H9 (cell line): ENCODE measurements around the gene ARVCF. TPM values are rescaled to one million over a fixed set of nuclear protein-coding genes. Genes with fewer than 3 reads are reported as not detected.

ENCODE experiments used
- DNase-seq: peaks from one replicate; pipeline ENCODE4 v3.0.0-alpha.2; 2017
- H2AFZ ChIP-seq: one replicate; pipeline ENCODE4 v1.6.1; 2013; ENCODE audit warnings: mild to moderate bottlenecking, low read length, control low read depth, moderate library complexity
- H2AK5ac ChIP-seq: 2 replicates; pipeline ENCODE4 v1.6.1; 2013; ENCODE audit warnings: low read length, control low read depth, mixed read lengths; ENCODE audit not compliant: insufficient read length
- H2BK120ac ChIP-seq: one replicate; pipeline ENCODE4 v1.6.1; 2013; ENCODE audit warnings: low read depth, mild to moderate bottlenecking, low read length, control low read depth, inconsistent platforms; ENCODE audit not compliant: poor library complexity, severe bottlenecking
- H2BK12ac ChIP-seq: 2 replicates; pipeline ENCODE4 v1.6.1; 2013; ENCODE audit warnings: low read length, control low read depth, mixed read lengths, low read depth; ENCODE audit not compliant: insufficient read length
- H2BK15ac ChIP-seq: 2 replicates; pipeline ENCODE4 v1.6.1; 2013; ENCODE audit warnings: low read depth, low read length, control low read depth
- H2BK20ac ChIP-seq: one replicate; pipeline ENCODE4 v1.6.1; 2013; ENCODE audit warnings: low read depth, mild to moderate bottlenecking, low read length, control low read depth, inconsistent platforms; ENCODE audit not compliant: poor library complexity, severe bottlenecking
- H2BK5ac ChIP-seq: 2 replicates; pipeline ENCODE4 v1.6.1; 2013; ENCODE audit warnings: low read length, control low read depth, mixed read lengths; ENCODE audit not compliant: insufficient read length
- H3K14ac ChIP-seq: 2 replicates; pipeline ENCODE4 v1.6.1; 2013; ENCODE audit warnings: low read length, control low read depth; ENCODE audit not compliant: insufficient read depth
- H3K18ac ChIP-seq: 2 replicates; pipeline ENCODE4 v1.6.1; 2013; ENCODE audit warnings: low read depth, mild to moderate bottlenecking, mixed read lengths, low read length, control low read depth; ENCODE audit not compliant: insufficient read length
- H3K23ac ChIP-seq: 2 replicates; pipeline ENCODE4 v1.6.1; 2013; ENCODE audit warnings: low read length, control low read depth, mixed read lengths, low read depth; ENCODE audit not compliant: insufficient read length
- H3K23me2 ChIP-seq: 2 replicates; pipeline ENCODE4 v1.6.1; 2013; ENCODE audit warnings: low read depth, mild to moderate bottlenecking, mixed read lengths, low read length, control low read depth; ENCODE audit not compliant: insufficient read length, poor library complexity, severe bottlenecking
- H3K27ac ChIP-seq: 2 replicates; pipeline ENCODE4 v1.5.1; 2013; ENCODE audit warnings: low read length, control low read depth, mixed read lengths, low read depth; ENCODE audit not compliant: insufficient read length
- H3K27me3 ChIP-seq: 2 replicates; pipeline ENCODE4 v1.6.1; 2013; ENCODE audit warnings: low read length, control low read depth, inconsistent platforms; ENCODE audit not compliant: insufficient read depth
- H3K4ac ChIP-seq: 2 replicates; pipeline ENCODE4 v1.6.1; 2013; ENCODE audit warnings: low read depth, mild to moderate bottlenecking, control low read depth, inconsistent platforms, low read length, moderate library complexity
- H3K4me1 ChIP-seq: 2 replicates; pipeline ENCODE4 v1.6.1; 2013; ENCODE audit warnings: low read length, control low read depth, inconsistent platforms; ENCODE audit not compliant: insufficient read depth
- H3K4me2 ChIP-seq: 2 replicates; pipeline ENCODE4 v1.6.1; 2013; ENCODE audit warnings: low read length, control low read depth, mixed read lengths; ENCODE audit not compliant: insufficient read length, insufficient read depth
- H3K56ac ChIP-seq: 2 replicates; pipeline ENCODE4 v1.6.1; 2013; ENCODE audit warnings: low read depth, mild to moderate bottlenecking, mixed read lengths, low read length, control low read depth; ENCODE audit not compliant: insufficient read length
- H3K79me1 ChIP-seq: 2 replicates; pipeline ENCODE4 v1.6.1; 2013; ENCODE audit warnings: low read depth, mild to moderate bottlenecking, moderate library complexity, low read length, control low read depth, inconsistent platforms; ENCODE audit not compliant: insufficient read depth, poor library complexity, severe bottlenecking
- H3K79me2 ChIP-seq: 2 replicates; pipeline ENCODE4 v1.6.1; 2013; ENCODE audit warnings: low read length, control low read depth, inconsistent platforms; ENCODE audit not compliant: insufficient read depth
- H3K9ac ChIP-seq: 2 replicates; pipeline ENCODE4 v1.6.1; 2013; ENCODE audit warnings: low read length, control low read depth, mixed read lengths; ENCODE audit not compliant: insufficient read length; ENCODE audit errors: extremely low read depth
- H3K9me3 ChIP-seq: one replicate; pipeline ENCODE4 v1.6.1; 2013; ENCODE audit warnings: low read depth, low read length, inconsistent platforms; ENCODE audit not compliant: control insufficient read depth
- H3T11ph ChIP-seq: one replicate; pipeline ENCODE4 v1.6.1; 2013; ENCODE audit warnings: mild to moderate bottlenecking, low read length, control low read depth, inconsistent platforms
- H4K20me1 ChIP-seq: one replicate; pipeline ENCODE4 v1.6.1; 2013; ENCODE audit not compliant: control insufficient read depth, insufficient read length, insufficient read depth
- H4K5ac ChIP-seq: 2 replicates; pipeline ENCODE4 v1.6.1; 2013; ENCODE audit warnings: low read depth, mild to moderate bottlenecking, mixed read lengths, low read length, control low read depth; ENCODE audit not compliant: insufficient read length
- H4K8ac ChIP-seq: replicated peaks from 2 replicates; pipeline ENCODE4 v1.6.1; 2013; ENCODE audit warnings: low read length, control low read depth, mixed read lengths, low read depth; ENCODE audit not compliant: insufficient read length
- H4K91ac ChIP-seq: 2 replicates; pipeline ENCODE4 v1.6.1; 2013; ENCODE audit warnings: low read depth, mild to moderate bottlenecking, moderate library complexity, mixed read lengths, low read length, control low read depth; ENCODE audit not compliant: insufficient read length
- H3K27ac Mint-ChIP-seq, 3 experiments: 2 replicates in 2 of 3; 3 replicates in 1 of 3; pipeline ENCODE4 v1.8.0; 2020 to 2021; ENCODE audit warnings: mixed read lengths in 3 of 3, mild to moderate bottlenecking in 1 of 3, moderate library complexity in 1 of 3
- H3K27me3 Mint-ChIP-seq: 2 replicates; pipeline ENCODE4 v1.8.0; 2021; ENCODE audit warnings: low read depth, mild to moderate bottlenecking, moderate library complexity, mixed read lengths
- H3K36me3 Mint-ChIP-seq, 3 experiments: 2 replicates in 2 of 3; 3 replicates in 1 of 3; pipeline ENCODE4 v1.8.0; 2020 to 2021; ENCODE audit warnings: low read depth in 3 of 3, mixed read lengths in 3 of 3; ENCODE audit not compliant: insufficient read depth in 1 of 3
- H3K4me1 Mint-ChIP-seq, 2 experiments: 2 replicates each; pipeline ENCODE4 v1.8.0; 2020; ENCODE audit warnings: mixed read lengths in 2 of 2
- H3K4me3 Mint-ChIP-seq, 2 experiments: 2 replicates in 1 of 2; 3 replicates in 1 of 2; pipeline ENCODE4 v1.8.0; 2020 to 2021; ENCODE audit warnings: mild to moderate bottlenecking in 2 of 2, mixed read lengths in 2 of 2, moderate library complexity in 1 of 2
- H3K9me3 Mint-ChIP-seq, 2 experiments: 2 replicates in 1 of 2; 3 replicates in 1 of 2; pipeline ENCODE4 v1.8.0; 2020; ENCODE audit warnings: mild to moderate bottlenecking in 2 of 2, mixed read lengths in 2 of 2, moderate library complexity in 1 of 2
- WGBS: extraction: QIAGEN DNeasy Blood & Tissue Kit; methylation state at CpG from one replicate; pipeline ENCODE4 v1.1.7; 2013; ENCODE audit warnings: missing lambda C conversion rate, low lambda C conversion rate, mixed read lengths; ENCODE audit not compliant: insufficient read length; ENCODE audit errors: extremely low coverage; 5-methylcytosine and 5-hydroxymethylcytosine counted together
- total RNA-seq: library from RNA; stranded (reverse); gene quantifications from 2 replicates; pipeline ENCODE4 v1.2.1, GENCODE V29; 2021
- TF ChIP-seq, protein P1 (sequence below): fragments of 200-600 bp; sonication (generic); conservative IDR thresholded peaks from 3 replicates; pipeline ENCODE4 v1.8.0; 2021; ENCODE audit warnings: antibody characterized with exemption, mild to moderate bottlenecking

ARVCF gene
- total RNA-seq, 1 experiment from 2014 or later, result 40.7 TPM

- H3K27me3 ChIP-seq, result no peaks in the 10 kb centered on the region
- peaks cover 6 to 7% of the 10 kb centered on the region in 2 experiments; a peak in 3 of 4 replicates for H3K4me1 Mint-ChIP-seq
- H4K91ac ChIP-seq, result no peak overlapping the region
- peak; percentile 13 for DNase-seq
- no peak overlapping the region for H2AK5ac ChIP-seq
- no peak overlapping the region for H4K5ac ChIP-seq
- H3K14ac ChIP-seq, result no peak overlapping the region
- H3T11ph ChIP-seq, result no peak overlapping the region
- H3K27ac ChIP-seq, result no peak overlapping the region
- no peaks in the 10 kb centered on the region; a peak in 1 of 7 replicates for H3K36me3 Mint-ChIP-seq
- H3K18ac ChIP-seq, result no peak overlapping the region
- no peak overlapping the region for H2BK12ac ChIP-seq
- no peaks in the 10 kb centered on the region for H3K9me3 Mint-ChIP-seq
- no peak overlapping the region for H3K4ac ChIP-seq
- H2AFZ ChIP-seq, result no peak overlapping the region
- H3K9me3 ChIP-seq, result no peaks in the 10 kb centered on the region
- peaks cover 2% of the 10 kb centered on the region; the same call in 1 of the 2 replicates for H3K27me3 Mint-ChIP-seq
- no peak overlapping the region for H3K9ac ChIP-seq
- no peaks in the 10 kb centered on the region for H3K79me2 ChIP-seq
- no peaks in the 10 kb centered on the region for H4K20me1 ChIP-seq
- TF ChIP-seq, protein P1, sequence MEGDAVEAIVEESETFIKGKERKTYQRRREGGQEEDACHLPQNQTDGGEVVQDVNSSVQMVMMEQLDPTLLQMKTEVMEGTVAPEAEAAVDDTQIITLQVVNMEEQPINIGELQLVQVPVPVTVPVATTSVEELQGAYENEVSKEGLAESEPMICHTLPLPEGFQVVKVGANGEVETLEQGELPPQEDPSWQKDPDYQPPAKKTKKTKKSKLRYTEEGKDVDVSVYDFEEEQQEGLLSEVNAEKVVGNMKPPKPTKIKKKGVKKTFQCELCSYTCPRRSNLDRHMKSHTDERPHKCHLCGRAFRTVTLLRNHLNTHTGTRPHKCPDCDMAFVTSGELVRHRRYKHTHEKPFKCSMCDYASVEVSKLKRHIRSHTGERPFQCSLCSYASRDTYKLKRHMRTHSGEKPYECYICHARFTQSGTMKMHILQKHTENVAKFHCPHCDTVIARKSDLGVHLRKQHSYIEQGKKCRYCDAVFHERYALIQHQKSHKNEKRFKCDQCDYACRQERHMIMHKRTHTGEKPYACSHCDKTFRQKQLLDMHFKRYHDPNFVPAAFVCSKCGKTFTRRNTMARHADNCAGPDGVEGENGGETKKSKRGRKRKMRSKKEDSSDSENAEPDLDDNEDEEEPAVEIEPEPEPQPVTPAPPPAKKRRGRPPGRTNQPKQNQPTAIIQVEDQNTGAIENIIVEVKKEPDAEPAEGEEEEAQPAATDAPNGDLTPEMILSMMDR, result no peak
- H2BK5ac ChIP-seq, result no peak overlapping the region
- no peak overlapping the region for H3K27ac Mint-ChIP-seq
- H3K23me2 ChIP-seq, result peaks cover 3% of the 10 kb centered on the region
- no peaks in the 10 kb centered on the region for H3K4me1 ChIP-seq
- no peak overlapping the region for H3K4me2 ChIP-seq
- H3K4me3 Mint-ChIP-seq, result no peak overlapping the region
- H3K56ac ChIP-seq, result no peak overlapping the region
- WGBS, result no CpG with 5 or more reads among the region's 13 CpGs
- H3K79me1 ChIP-seq, result no peaks in the 10 kb centered on the region
- no peak overlapping the region for H2BK20ac ChIP-seq
- H2BK15ac ChIP-seq, result no peak overlapping the region
- no peak overlapping the region for H4K8ac ChIP-seq
- H3K23ac ChIP-seq, result no peak overlapping the region
- H2BK120ac ChIP-seq, result no peak overlapping the region
These were observed 9.7 kb upstream of the ARVCF start for GRCh38 chr22:20026204-20026908.
